ENCODE data around the gene GARIN5A.

- no peak for TF ChIP-seq CTCF (IDR thresholded peaks at IDR 0.05)
- TF ChIP-seq EP300 (IDR thresholded peaks at IDR 0.05): no peak
- TF ChIP-seq POLR2A (IDR thresholded peaks at IDR 0.05): no peak
- TF ChIP-seq POLR2AphosphoS5 (IDR thresholded peaks at IDR 0.05): no peak
These were observed 47.7 kb downstream of the GARIN5A start for GRCh38 chr19:50428772-50429463.
